Mesenchymal stem cell (in vitro differentiated cells and primary cell): ENCODE results near the gene FAS.

Experiments
- DNase-seq: peaks from one replicate; pipeline ENCODE4 v3.0.0-alpha.2; 2013
- H2AFZ ChIP-seq: one replicate; pipeline ENCODE4 v1.6.1; 2013; ENCODE audit warnings: low read depth, mild to moderate bottlenecking, control low read depth, inconsistent platforms, low read length, moderate library complexity
- H2AK5ac ChIP-seq: 2 replicates; pipeline ENCODE4 v1.6.1; 2013; ENCODE audit warnings: low read length, moderate library complexity, mild to moderate bottlenecking, inconsistent platforms; ENCODE audit not compliant: severe bottlenecking
- H2BK120ac ChIP-seq: one replicate; pipeline ENCODE4 v1.6.1; 2013; ENCODE audit warnings: low read depth, mild to moderate bottlenecking, inconsistent platforms, low read length, moderate library complexity
- H2BK12ac ChIP-seq, 2 experiments: one replicate each; pipeline ENCODE4 v1.6.1; 2013; ENCODE audit warnings: inconsistent platforms in 2 of 2, low read length in 2 of 2, mild to moderate bottlenecking in 2 of 2, moderate library complexity in 2 of 2, control low read depth in 1 of 2
- H2BK15ac ChIP-seq: one replicate; pipeline ENCODE4 v1.6.1; 2013; ENCODE audit warnings: mild to moderate bottlenecking, low read depth, inconsistent platforms; ENCODE audit not compliant: poor library complexity, severe bottlenecking
- H2BK5ac ChIP-seq: 2 replicates; pipeline ENCODE4 v1.6.1; 2013; ENCODE audit warnings: low read depth, mild to moderate bottlenecking, low read length, control low read depth, inconsistent platforms; ENCODE audit not compliant: poor library complexity, severe bottlenecking
- H3K14ac ChIP-seq, 2 experiments: one replicate each; pipeline ENCODE4 v1.6.1; 2013; ENCODE audit warnings: inconsistent platforms in 2 of 2, low read length in 2 of 2, control low read depth in 1 of 2, mild to moderate bottlenecking in 1 of 2, moderate library complexity in 1 of 2
- H3K18ac ChIP-seq, 2 experiments: one replicate each; pipeline ENCODE4 v1.6.1; 2013; ENCODE audit warnings: inconsistent platforms in 2 of 2, low read length in 2 of 2, control low read depth in 1 of 2, low read depth in 1 of 2, mild to moderate bottlenecking in 1 of 2
- H3K23ac ChIP-seq, 2 experiments: one replicate each; pipeline ENCODE4 v1.6.1; 2013; ENCODE audit warnings: inconsistent platforms in 2 of 2, low read length in 2 of 2, mild to moderate bottlenecking in 2 of 2, moderate library complexity in 2 of 2, control low read depth in 1 of 2
- H3K27ac ChIP-seq: 2 replicates; pipeline ENCODE4 v1.5.1; 2013; ENCODE audit warnings: mild to moderate bottlenecking, moderate library complexity, low read length, control low read depth, inconsistent platforms; ENCODE audit not compliant: poor library complexity, severe bottlenecking
- H3K27me3 ChIP-seq, 2 experiments: 2 replicates each; pipeline versions ENCODE4 v1.6.1 to v1.7.0; 2013; ENCODE audit warnings: low read length in 2 of 2, mild to moderate bottlenecking in 2 of 2, moderate library complexity in 2 of 2, control low read depth in 1 of 2, inconsistent platforms in 1 of 2; ENCODE audit not compliant: control insufficient read depth in 1 of 2, insufficient read depth in 1 of 2
- H3K36me3 ChIP-seq, 2 experiments: 2 replicates each; pipeline versions ENCODE4 v1.6.1 to v1.7.0; 2013; ENCODE audit warnings: low read length in 2 of 2, control low read depth in 1 of 2, inconsistent platforms in 1 of 2, low read depth in 1 of 2, mild to moderate bottlenecking in 1 of 2; ENCODE audit not compliant: insufficient read depth in 2 of 2, control insufficient read depth in 1 of 2
- H3K4ac ChIP-seq, 2 experiments: one replicate each; pipeline ENCODE4 v1.6.1; 2013; ENCODE audit warnings: inconsistent platforms in 2 of 2, low read length in 2 of 2, mild to moderate bottlenecking in 2 of 2, moderate library complexity in 2 of 2, control low read depth in 1 of 2, low read depth in 1 of 2
- H3K4me1 ChIP-seq: 2 replicates; pipeline ENCODE4 v1.6.1; 2013; ENCODE audit warnings: low read depth, low read length, control low read depth; ENCODE audit not compliant: control insufficient read depth, insufficient read depth
- H3K4me2 ChIP-seq: 2 replicates; pipeline ENCODE4 v1.6.1; 2013; ENCODE audit warnings: low read length, mild to moderate bottlenecking, inconsistent platforms; ENCODE audit not compliant: poor library complexity, severe bottlenecking
- H3K4me3 ChIP-seq, 2 experiments: 2 replicates each; pipeline versions ENCODE4 v1.5.1 to v1.7.0; 2013; ENCODE audit warnings: low read length in 2 of 2, mild to moderate bottlenecking in 2 of 2, control low read depth in 1 of 2, low read depth in 1 of 2; ENCODE audit not compliant: insufficient read depth in 1 of 2
- H3K79me1 ChIP-seq: replicated peaks from 2 replicates; pipeline ENCODE4 v1.6.1; 2013; ENCODE audit warnings: mild to moderate bottlenecking, control low read depth, low read length, inconsistent platforms; ENCODE audit not compliant: poor library complexity, severe bottlenecking
- H3K9ac ChIP-seq: 2 replicates; pipeline ENCODE4 v1.7.0; 2013; ENCODE audit warnings: mild to moderate bottlenecking, low read length, moderate library complexity
- H3K9me3 ChIP-seq: 2 replicates; pipeline ENCODE4 v1.7.0; 2013; ENCODE audit warnings: mild to moderate bottlenecking, low read length; ENCODE audit not compliant: control insufficient read depth
- H4K8ac ChIP-seq: one replicate; pipeline ENCODE4 v1.6.1; 2013; ENCODE audit warnings: inconsistent platforms, mild to moderate bottlenecking, low read length, moderate library complexity
- H4K91ac ChIP-seq: one replicate; pipeline ENCODE4 v1.6.1; 2013; ENCODE audit warnings: mild to moderate bottlenecking, low read length, inconsistent platforms
- WGBS: methylation state at CpG from one replicate; pipeline ENCODE4 v1.1.7; 2013; ENCODE audit warnings: mixed read lengths; 5-methylcytosine and 5-hydroxymethylcytosine counted together

The FAS gene

DNA sequence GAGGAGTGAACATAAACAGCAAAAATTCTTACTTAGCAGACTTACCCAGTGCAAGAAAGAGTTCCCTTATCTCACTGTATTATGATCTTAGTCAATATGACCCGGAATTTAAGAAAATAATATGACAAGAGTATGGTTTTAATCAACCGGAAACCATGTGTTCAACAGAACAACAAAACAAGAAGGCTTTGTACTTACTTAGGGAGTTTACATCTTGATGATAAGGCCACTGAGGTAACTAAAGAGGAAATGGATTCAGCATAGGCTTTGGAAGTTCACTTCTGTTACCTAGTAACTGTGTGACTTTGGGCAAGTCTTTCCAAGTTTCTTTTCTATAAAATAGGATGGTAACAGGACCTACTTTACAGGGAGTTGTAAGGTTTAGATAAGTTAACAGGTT lies 7.4 kb upstream of the FAS start:
- peaks cover 0 to 33% of the 10 kb centered on the region in 2 experiments for H3K36me3 ChIP-seq
- H3K27me3 ChIP-seq: no peaks in the 10 kb centered on the region
- H4K8ac ChIP-seq: no peak overlapping the region
- H3K27ac ChIP-seq: no peak overlapping the region
- H3K14ac ChIP-seq: no peak overlapping the region
- H3K79me1 ChIP-seq: peaks cover 16% of the 10 kb centered on the region
- H3K9ac ChIP-seq: no peak overlapping the region
- H2BK12ac ChIP-seq: no peak overlapping the region
- no peak overlapping the region for H2BK15ac ChIP-seq
- H4K91ac ChIP-seq: no peak overlapping the region
- H2BK120ac ChIP-seq: no peak overlapping the region
- DNase-seq: no peak
- H3K23ac ChIP-seq: no peak overlapping the region
- no peak overlapping the region for H3K4ac ChIP-seq
- H3K4me3 ChIP-seq: no peak overlapping the region
- H2AK5ac ChIP-seq: no peak overlapping the region
- no peak overlapping the region for H2AFZ ChIP-seq
- H3K9me3 ChIP-seq: no peaks in the 10 kb centered on the region
- 86% methylated on average over 2 of the region's 2 CpGs for WGBS
- H3K4me1 ChIP-seq: peaks cover 8% of the 10 kb centered on the region
- no peak overlapping the region for H3K18ac ChIP-seq
- H3K4me2 ChIP-seq: no peak overlapping the region
- no peak overlapping the region for H2BK5ac ChIP-seq

DNA sequence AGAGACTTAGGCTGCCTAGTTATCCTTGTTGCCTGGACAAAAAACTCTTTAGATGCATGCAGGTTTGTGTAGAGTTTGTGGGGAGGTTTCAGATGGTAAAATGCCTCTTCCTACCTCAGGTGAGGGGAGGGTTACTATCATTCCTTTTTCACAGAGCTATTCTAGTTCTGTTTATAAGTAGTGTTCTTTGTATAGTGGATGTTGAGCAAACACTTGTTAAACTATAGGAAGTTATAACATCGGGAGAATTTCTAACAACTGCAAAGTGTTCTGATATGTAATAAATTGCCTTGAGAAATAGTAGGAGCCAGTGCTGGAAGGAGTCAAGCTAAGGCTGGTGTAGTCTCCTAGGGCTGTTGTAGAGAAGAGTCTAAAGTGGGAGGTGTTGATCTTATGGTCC lies 6.7 kb upstream of the FAS start:
- Histone ChIP-seq H3K27me3 (no peaks in the 10 kb centered on the region), H3K18ac (no peak overlapping the region)

DNA sequence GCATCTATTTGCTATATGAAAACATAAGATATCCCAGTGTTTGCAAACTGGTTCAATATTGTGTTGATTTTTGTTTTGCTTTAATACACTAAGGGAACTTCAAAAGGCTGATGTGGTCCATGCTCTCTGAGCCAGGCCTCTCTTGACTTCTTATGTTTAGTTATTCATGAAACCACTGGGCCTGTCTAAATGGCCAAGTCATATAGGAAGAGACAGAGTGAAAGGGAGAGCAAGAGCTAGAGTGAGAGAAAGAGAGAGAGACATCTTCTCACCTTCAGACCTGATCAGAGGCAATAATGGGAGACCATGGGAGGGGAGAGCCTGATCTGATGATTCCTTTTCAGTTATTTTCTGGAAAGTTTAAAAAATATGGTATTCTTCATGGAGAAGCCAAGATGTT lies 6.1 kb upstream of the FAS start:
- no peak overlapping the region for H3K18ac ChIP-seq
- H4K8ac ChIP-seq: no peak overlapping the region
- no peak overlapping the region for H3K4ac ChIP-seq
- no peak for DNase-seq
- peaks cover 0 to 33% of the 10 kb centered on the region in 2 experiments for H3K36me3 ChIP-seq
- H2BK15ac ChIP-seq: no peak overlapping the region
- H2BK120ac ChIP-seq: no peak overlapping the region
- H3K9ac ChIP-seq: no peak overlapping the region
- H3K27me3 ChIP-seq: no peaks in the 10 kb centered on the region
- no peak overlapping the region for H4K91ac ChIP-seq
- no peak overlapping the region for H3K4me3 ChIP-seq
- no peak overlapping the region for H2AFZ ChIP-seq
- no peak overlapping the region for H3K14ac ChIP-seq
- H3K9me3 ChIP-seq: no peaks in the 10 kb centered on the region
- peaks cover 14% of the 10 kb centered on the region for H3K79me1 ChIP-seq
- H2AK5ac ChIP-seq: no peak overlapping the region
- no peak overlapping the region for H3K23ac ChIP-seq
- H2BK5ac ChIP-seq: no peak overlapping the region
- no peak overlapping the region for H3K4me2 ChIP-seq
- H3K4me1 ChIP-seq: peaks cover 10% of the 10 kb centered on the region
- H2BK12ac ChIP-seq: no peak overlapping the region
- no peak overlapping the region for H3K27ac ChIP-seq

More for the DNA sequence above, 6.7 kb upstream of the FAS start:
- no peak overlapping the region for H2BK5ac ChIP-seq
- no peak overlapping the region for H3K4me2 ChIP-seq
- H3K4me3 ChIP-seq: no peak overlapping the region
- no peak overlapping the region for H3K27ac ChIP-seq
- no peak overlapping the region for H2BK120ac ChIP-seq
- H3K79me1 ChIP-seq: peaks cover 14% of the 10 kb centered on the region
- no peak overlapping the region for H4K91ac ChIP-seq
- no peak overlapping the region for H2AFZ ChIP-seq
- H3K4ac ChIP-seq: no peak overlapping the region
- 98% methylated on average over 1 of the region's 1 CpG for WGBS
- no peak overlapping the region for H3K14ac ChIP-seq
- H3K9ac ChIP-seq: no peak overlapping the region
- no peak overlapping the region for H2AK5ac ChIP-seq
- H3K9me3 ChIP-seq: no peaks in the 10 kb centered on the region
- H3K23ac ChIP-seq: no peak overlapping the region
- no peak overlapping the region for H4K8ac ChIP-seq
- DNase-seq: no peak
- H2BK15ac ChIP-seq: no peak overlapping the region
- peaks cover 8% of the 10 kb centered on the region for H3K4me1 ChIP-seq
- no peak overlapping the region for H2BK12ac ChIP-seq
- peaks cover 0 to 33% of the 10 kb centered on the region in 2 experiments for H3K36me3 ChIP-seq

DNA sequence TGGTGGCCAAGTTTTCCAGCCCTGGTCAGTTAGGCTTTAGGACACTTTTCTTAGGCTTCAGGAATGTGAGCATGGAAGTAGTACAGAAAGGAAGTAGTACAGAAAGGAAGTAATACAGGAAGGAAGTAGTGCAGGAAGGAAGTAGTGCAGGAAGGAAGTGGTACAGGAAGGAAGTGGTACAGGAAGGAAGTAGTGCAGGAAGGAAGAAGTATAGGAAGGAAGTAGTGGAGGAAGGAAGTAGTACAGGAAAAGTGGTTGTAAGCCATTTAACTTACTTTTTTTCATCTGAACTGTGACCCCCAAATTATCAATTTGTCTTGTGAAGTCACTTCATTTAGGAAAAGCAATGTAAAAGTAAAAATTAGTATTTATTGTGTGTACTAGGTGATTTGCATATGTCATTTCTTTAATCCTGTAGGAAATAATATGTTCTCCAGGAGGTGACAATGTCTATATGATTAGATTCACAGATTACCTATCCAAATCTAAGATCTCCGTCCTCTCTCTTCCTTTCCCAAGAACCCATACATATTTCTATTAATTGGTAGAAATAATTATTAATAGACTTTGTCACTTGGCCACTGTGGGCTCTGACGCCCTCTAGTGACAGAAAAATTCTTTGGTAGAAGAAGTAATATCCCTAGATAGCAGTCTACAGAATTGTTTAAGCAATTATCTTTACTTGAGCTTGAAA lies 3.9 kb upstream of the FAS start:
- no peak overlapping the region for H3K18ac ChIP-seq
- H2BK15ac ChIP-seq: no peak overlapping the region
- H3K27ac ChIP-seq: no peak overlapping the region
- H3K4me1 ChIP-seq: peaks cover 6% of the 10 kb centered on the region
- H3K79me1 ChIP-seq: peaks cover 14% of the 10 kb centered on the region
- no peaks in the 10 kb centered on the region for H3K9me3 ChIP-seq
- 0% methylated on average over 1 of the region's 2 CpGs for WGBS
- peak; percentile 61 for DNase-seq
- H3K4me2 ChIP-seq: no peak overlapping the region
- H3K27me3 ChIP-seq: no peaks in the 10 kb centered on the region
- H2BK12ac ChIP-seq: no peak overlapping the region
- no peak overlapping the region for H3K4ac ChIP-seq
- H3K9ac ChIP-seq: peak overlapping the region; percentile 95
- H2AFZ ChIP-seq: no peak overlapping the region
- peaks cover 0 to 30% of the 10 kb centered on the region in 2 experiments for H3K36me3 ChIP-seq
- no peak overlapping the region for H3K14ac ChIP-seq
- H3K4me3 ChIP-seq: no peak overlapping the region
- H4K8ac ChIP-seq: no peak overlapping the region
- H4K91ac ChIP-seq: no peak overlapping the region
- no peak overlapping the region for H2AK5ac ChIP-seq
- H2BK120ac ChIP-seq: no peak overlapping the region
- H3K23ac ChIP-seq: no peak overlapping the region
- H2BK5ac ChIP-seq: no peak overlapping the region
